ENCODE data around the gene HAND2.

The HAND2 gene

DNA sequence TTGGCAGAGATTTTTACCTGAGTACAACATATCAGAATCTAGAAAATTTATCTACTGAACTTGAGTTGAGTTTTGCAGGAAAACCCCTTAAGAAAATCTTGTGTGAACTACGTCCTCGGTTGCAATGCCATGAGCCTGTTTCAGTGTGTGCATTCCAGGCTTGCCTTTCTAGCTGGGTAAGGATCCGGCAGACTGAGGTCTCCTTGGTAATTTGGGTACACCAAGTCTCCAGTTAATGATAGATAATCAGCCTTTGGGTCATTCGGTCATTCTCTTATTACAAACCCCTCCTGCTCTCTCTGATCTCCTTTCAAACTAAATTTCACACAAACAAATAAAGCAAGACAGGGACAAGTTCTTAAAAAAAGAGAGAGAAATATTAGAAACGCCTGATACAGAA lies 5.9 kb upstream of the HAND2 start:
- DNase-seq (ENCODE audit: low read depth in 2 of 2) = no peak

DNA sequence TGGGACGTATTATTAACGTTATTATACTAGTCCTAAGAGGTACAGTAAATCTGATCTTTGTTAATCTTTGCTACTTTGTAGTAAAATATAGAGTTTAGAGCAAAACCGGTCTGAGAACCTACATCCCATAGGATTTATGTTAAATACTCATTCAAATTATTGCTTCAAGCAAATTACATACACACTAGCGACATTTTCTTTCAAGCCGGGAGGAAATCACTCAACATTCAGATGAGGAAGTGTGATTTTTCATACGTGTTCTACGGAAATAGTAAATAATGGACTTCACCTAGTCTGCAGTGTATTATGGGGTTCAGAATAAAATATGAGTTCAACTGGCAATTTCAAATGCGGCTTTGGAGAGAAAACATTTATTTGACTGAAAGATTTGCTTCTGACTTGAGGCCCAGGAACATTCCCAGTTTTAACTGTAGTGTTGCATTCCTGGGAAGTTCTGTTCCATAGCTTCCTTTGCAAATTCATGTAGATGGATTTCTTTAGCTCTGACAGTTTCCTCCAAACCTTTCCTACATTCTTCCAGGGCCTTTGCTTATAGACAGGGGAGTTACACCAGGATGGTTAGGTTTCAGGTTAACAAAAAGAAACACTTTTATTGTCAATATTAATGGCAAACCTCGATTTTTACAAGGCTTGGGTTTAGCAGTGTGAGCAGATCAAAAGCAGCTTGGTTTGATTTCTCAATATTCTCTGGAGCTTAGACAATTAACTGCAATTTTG lies 5.3 kb upstream of the HAND2 start:
- DNase-seq (ENCODE audit: low read depth in 2 of 2) = no peak

DNA sequence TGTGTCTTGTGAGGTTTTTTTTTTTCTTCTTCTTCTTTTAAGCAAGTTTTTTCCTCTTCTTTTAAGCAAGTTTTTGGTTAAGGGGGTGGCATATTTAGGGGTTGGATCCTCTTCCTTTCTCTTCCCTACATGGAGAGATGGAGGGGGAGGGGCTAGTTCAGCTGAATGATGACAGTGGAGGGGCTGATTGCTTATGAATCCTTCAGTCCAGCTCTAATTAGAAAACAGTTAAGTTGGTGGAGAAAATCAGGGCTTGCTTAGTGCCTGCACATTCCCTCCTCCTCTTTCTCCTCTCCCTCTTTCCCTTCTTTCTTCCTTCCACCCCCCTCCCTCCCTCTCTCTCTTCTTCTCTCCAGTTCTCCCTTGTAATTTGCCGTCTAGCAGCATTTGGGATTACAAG lies 4.4 kb upstream of the HAND2 start:
- DNase-seq (ENCODE audit: low read depth in 2 of 2) = no peak

- DNase-seq (ENCODE audit: low read depth in 2 of 2) = no peak
These were observed 2.9 kb upstream of the HAND2 start for GRCh38 chr4:173532725-173533511.

GRCh38 chr4:173531086-173531965 lies 1.3 kb upstream of the HAND2 start:
- no peak for DNase-seq (ENCODE audit: low read depth in 2 of 2)

- no peak for DNase-seq (ENCODE audit: low read depth in 2 of 2)
These were observed 477 bp upstream of the HAND2 start for GRCh38 chr4:173530326-173531085.

DNA sequence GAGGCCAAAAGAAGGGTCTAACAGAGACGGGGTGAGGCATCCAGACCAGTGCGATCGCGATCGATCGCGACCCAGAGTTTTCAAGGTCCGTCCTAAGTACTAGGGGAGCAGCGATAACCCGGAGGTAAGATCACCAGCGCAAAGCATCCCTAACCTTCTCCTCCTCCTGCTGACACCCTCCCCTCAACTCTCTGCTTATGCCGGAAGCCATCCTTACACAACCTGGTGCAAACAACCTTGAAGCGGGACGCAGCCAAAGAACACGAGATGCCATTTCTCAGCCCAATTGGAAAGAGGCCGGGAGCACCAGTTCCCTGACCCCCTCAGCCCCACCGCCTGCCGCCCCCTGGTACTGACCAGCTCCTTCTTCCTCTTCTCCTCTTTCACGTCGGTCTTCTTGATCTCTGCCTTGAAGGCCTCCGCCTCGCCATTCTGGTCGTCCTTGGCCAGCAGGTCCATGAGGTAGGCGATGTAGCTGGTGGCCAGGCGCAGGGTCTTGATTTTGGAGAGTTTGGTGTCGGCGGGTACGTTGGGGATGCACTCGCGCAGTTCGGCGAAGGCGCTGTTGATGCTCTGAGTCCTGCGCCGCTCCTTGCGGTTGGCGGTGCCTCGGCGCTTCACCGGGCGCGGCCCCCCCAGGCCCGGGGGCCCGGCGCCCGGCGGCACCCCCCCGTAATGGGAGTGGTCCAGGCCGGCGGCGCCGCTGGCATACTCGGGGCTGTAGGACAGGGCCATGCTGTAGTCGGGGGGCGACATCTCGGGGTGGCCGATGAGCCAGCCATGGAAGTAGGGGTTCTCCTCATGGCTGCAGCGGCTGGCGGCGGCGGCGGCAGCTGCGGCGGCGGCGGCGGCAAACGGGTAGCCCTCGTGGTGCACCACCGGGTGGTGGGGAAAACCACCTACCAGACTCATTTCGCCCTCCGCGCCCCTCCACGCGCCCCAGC lies 1.4 kb downstream of the HAND2 start:
- DNase-seq (ENCODE audit: low read depth in 2 of 2) = no peak

DNA sequence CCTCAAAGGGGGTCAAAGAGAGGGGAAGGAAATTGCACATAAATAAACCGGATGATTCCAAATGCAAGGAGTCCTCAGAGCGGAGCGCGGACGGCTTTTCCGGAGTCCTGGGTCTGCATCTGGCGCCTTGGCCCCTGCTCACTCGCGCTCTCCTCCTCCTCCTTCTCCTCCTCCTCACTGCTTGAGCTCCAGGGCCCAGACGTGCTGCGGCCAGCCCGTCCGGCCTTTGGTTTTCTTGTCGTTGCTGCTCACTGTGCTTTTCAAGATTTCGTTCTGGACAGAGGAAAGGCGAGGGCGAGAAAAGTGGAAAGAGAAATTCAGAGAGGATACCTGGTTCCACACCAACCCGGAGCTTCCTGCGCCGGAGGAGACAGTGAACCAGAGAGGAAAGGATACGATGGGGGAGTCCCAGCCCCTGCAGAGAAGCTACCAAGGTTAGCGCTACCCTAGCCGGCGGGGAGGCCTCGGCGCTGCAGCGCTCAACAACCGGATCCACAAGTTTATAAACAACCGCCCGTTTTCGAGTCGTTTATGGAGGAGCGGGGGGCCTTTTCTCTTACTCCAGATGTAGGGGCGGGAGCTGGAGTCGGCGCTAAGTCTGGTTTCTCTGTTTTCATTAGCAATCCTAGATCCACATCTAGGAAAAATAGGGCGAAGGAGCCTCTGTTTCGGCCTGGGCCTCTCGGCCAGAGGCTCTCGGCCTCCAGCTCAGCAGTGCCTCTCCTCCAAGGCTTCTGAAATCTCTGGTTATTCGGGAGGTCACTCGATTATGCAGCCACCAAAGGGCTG lies 2.7 kb downstream of the HAND2 start:
- no peak for DNase-seq (ENCODE audit: low read depth in 2 of 2)

- no peak for DNase-seq (ENCODE audit: low read depth in 2 of 2)
These were observed 3.3 kb downstream of the HAND2 start for GRCh38 chr4:173526724-173527102.

GRCh38 chr4:173526027-173526482 lies 4.0 kb downstream of the HAND2 start:
- DNase-seq (ENCODE audit: low read depth in 2 of 2) = no peak

DNA sequence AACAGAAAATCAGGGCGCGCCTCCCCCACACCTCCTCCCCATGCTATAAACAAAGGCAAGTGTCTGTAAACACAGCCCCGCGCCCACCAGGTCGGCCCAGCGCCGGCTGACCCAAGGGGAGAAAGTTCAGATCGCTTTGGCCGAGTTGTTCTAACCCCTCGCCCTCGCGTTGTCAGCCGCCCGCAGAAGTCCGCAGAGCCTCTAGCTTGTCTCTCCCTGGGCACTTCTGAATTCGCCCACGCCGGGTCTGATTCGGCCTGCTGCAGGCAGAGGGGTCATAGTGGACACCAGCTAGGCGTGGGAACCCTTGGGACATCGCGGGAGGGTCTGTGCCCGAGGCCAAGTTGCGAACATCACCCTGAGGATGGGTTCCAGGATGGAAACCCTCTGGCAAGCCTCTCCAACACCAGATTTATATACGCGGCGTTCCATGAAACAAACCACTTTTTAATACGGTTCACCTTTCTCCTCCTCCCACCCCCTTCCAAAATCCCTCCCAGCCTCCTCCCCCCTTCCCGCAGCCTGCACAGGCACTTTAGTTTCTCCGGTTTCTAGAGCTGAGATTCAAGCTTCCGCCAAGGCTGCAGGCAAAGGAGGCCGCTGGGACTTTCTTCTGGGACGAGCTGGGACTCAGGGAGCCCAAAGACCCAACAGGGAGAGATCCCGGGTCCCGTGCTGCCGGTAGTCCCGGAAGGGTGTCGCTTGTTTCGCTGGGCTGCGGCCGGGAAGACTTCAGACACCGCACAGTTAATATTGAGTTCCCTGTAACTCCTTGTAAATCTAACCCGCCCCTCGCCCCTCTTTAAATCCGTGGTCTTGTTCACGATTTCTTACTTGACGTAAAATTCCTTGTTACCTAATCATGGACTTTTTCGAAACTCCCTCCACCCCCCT lies 4.7 kb downstream of the HAND2 start:
- no peak for DNase-seq (ENCODE audit: low read depth in 2 of 2)

- DNase-seq (ENCODE audit: low read depth in 2 of 2) = no peak
These were observed 5.6 kb downstream of the HAND2 start for GRCh38 chr4:173524218-173525117.

DNA sequence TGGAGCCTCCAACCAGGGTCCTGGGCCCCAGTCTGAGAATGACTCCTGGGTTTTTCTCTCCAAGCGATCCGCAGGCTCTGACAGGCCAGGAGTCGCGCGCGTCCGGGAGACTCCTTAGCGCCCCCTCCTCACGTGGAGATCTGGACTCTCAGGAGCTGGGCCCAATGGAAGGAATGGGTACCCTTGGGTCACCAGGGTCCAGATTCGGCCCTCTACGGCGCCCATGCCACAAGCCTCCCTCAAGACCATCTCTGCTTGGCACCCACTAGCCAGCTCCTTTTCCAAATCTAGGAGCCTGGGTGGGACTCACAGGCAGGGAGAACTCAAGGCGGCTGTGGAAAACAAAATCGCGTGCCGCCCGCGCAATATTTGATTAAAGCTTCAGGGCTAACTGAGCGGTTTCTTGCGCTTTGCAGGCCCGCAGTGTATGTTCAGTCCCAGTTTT lies 7.1 kb downstream of the HAND2 start:
- DNase-seq (ENCODE audit: low read depth in 2 of 2) = no peak

GRCh38 chr4:173522160-173522950 lies 7.7 kb downstream of the HAND2 start:
- DNase-seq (ENCODE audit: low read depth in 2 of 2) = no peak

DNA sequence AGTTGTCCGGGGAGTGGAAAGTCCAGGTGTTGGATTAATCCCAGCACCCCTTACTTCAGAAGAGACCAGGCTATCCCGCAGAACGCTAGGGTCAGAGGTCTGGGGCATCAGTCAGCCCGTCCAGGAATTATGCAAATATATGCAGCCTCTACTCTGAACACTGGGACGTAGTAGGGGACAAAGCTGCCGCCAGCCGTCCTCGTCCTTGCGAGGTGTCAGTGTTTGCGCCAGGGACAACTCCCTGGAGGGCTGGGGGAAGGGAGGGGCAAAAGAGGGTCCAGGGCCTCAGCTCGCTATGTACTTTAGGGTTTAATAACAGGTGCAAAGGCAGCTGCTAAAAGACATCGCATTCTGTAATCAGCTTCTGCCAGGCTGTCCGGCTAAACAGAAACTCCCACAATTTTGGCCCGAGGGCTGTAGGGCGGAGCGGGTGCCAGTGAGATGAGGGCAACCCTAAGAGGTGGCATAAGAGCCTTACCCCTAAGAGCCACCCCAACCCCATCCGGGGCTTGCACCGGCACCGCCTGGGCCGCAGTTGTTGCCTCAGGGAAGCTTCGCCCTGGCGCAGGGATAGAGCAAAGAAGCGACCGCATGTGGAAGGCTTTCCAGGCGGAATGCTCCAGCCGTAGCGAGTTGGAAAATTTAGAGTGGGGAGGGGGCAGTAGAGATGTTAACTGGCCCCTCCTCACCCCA lies 8.4 kb downstream of the HAND2 start:
- DNase-seq (ENCODE audit: low read depth in 2 of 2) = no peak

- no peak for DNase-seq (ENCODE audit: low read depth in 2 of 2)
These were observed 9.0 kb downstream of the HAND2 start for GRCh38 chr4:173520921-173521466.

Measured in stimulated activated CD8-positive, alpha-beta memory T cell treated with anti-CD3 and anti-CD28 coated beads, Interleukin-15, amount 100 ng/mL, for 48 hours (primary cell).